Myocyte (in vitro differentiated cells): ENCODE results near the gene CDADC1. TPM values are rescaled to one million over a fixed set of nuclear protein-coding genes. Genes with fewer than 3 reads are reported as not detected.
"Not testable (repeated sequence)": the region's sequence is repeated elsewhere in the genome, so short reads cannot be mapped to it uniquely, and the experiment has no call there.

Source experiments
- DNase-seq: peaks from one replicate; pipeline ENCODE4 v3.0.0-alpha.2; 2012; ENCODE audit warnings: low read depth
- total RNA-seq: library from RNA; depleted of rRNA; stranded (reverse); fragments of >200 nt; gene quantifications from 2 replicates; pipeline ENCODE4 v1.2.3, GENCODE V29; 2014

Gene CDADC1
- total RNA-seq, 1 donor from 2014 or later: 6.9 TPM

- DNase-seq: no peak
Observed at GRCh38 chr13:49311816-49312215, 64.1 kb downstream of the CDADC1 start.

- DNase-seq: no peak
Observed at GRCh38 chr13:49314344-49314882, 66.7 kb downstream of the CDADC1 start.

- no peak for DNase-seq
Observed at GRCh38 chr13:49315036-49315565, 67.4 kb downstream of the CDADC1 start.

DNA sequence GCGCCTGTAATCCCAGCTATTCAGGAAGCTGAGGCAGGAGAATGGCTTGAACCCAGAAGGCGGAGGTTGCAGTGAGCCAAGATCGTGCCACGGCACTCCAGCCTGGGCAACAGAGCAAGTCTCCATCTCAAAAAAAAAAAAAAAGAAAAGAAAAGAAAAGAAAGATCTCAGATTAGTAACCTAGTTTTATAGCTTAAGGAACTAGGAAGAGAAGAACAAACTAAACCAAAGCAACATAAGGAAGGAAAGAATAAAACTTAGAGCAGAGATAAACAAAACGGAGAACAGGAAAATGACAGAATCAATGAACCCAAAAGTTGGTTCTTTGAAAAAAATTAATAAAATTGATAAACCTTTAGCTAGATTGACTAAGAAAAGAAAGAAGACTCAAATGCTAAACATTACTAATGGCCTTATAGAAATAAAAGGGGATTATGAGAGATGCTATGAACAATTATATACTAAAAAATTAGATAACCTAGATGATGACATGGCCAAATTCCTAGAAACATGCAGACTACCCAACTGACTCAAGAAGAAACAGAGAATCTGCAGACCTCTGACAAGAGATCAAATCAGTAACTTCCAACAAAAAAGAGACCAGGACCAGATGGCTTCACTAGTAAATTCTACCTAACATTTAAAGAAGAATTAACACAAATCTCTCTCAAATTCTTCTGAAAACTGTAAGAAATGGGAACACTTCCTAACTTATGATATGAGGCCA lies 68.2 kb downstream of the CDADC1 start:
- no peak for DNase-seq

DNA sequence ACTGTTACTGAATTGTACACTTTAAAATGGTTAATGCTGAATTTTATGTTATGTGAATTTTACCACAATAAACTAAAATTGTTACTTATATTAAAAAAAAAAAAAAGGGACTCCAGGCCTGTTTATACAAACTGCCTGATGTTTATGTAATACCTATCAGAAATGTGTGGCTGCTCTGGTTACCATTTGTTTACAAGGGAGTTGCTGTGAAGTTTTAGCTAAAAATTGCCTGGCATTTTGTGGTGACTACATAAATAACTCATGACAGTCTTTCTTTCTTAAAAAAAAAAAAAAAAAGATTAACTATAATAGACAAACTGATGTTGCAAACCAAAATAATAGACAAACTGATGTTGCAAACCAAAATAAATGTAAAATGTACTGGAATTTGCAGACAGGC lies 71.8 kb downstream of the CDADC1 start:
- DNase-seq: peak; percentile 62

- DNase-seq: peak; percentile 18
Observed at GRCh38 chr13:49319951-49320350, 72.2 kb downstream of the CDADC1 start.

GRCh38 chr13:49320975-49321374 lies 73.2 kb downstream of the CDADC1 start:
- DNase-seq: no peak

GRCh38 chr13:49322702-49323101 lies 75.0 kb downstream of the CDADC1 start:
- DNase-seq: no peak

DNA sequence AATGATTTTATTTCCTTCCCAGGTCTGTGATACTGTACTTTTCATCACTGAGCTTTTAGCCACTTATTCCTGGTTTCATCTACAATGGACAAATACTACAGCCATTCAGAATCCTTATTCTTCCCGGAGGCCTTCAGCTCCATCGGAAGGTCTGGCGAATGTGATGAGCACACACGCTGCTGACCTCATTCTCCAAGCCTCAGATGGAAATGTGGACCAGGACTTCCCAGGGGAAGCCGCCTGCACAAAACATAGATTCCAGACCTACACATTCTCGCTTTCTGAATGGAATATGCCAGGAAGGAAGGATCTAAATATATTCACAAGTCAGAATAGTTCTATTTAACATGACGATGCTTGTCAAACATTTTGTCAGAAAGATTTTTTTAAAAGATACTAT lies 75.6 kb downstream of the CDADC1 start:
- no peak for DNase-seq

DNA sequence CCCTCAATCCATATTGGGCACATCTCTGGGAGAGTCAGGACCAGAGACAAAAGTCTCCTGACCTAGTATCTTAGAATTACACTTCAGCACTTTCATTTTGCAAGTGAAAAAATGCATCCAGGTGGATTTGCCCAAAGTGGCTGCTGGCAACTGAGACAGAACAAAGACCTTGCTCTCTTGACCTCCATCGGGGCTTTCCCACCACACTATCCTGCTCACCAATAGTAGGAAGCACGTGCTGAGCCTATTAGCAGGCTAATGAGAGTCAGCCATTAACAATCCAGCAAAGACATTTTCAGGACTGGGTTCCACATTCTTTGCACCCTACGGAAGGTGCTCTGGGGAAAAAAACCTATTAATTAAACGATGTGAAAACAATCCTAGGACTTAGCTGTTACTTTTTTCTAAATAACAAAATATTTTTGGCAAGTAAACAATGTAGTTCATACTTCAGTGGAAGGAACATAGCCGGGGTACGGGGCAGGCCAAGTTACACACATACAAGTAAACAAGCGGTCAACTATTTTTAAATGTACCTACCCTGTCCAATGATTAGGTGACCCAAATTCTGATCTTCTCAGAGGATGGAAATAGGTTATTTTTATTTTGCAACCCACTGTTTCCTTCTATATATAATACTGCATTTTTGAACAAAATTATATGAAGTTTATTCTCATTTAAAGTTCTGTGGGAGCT lies 78.6 kb downstream of the CDADC1 start:
- no peak for DNase-seq

- not testable (repeated sequence) for DNase-seq
Observed at GRCh38 chr13:49327145-49327544, 79.4 kb downstream of the CDADC1 start.

DNA sequence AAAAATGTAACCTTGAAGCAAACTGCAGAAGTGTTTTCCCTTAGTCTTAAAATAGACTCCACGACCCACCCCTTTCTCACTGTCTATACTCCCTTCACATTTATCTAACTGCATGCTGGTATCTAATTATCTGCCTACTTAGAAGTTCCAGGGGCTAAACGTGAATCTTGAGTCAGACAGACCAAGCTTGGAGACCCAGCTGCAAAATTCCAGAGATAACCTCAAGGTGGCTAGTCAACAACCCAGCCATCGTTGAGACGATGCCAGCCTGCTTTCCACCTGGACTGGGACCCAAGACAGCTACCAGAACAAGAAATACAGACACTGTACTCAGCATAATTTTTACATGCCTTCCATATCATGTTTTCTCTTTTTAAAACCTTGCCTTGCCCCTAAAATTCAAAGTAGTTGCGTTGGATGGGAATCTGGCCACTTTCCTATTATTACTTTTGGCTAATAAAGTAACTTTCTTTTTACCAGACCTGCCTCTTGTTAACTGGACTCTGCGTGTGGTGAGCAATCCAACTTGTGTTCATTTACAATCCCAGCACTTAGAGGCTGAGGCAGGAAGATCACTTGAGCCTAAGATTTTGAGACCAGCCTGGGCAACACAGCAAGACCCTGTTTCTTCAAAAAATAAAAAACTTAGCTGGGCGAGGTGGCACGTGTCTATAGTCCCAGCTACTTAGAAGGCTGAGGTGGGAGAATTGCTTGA lies 82.3 kb downstream of the CDADC1 start:
- no peak for DNase-seq

DNA sequence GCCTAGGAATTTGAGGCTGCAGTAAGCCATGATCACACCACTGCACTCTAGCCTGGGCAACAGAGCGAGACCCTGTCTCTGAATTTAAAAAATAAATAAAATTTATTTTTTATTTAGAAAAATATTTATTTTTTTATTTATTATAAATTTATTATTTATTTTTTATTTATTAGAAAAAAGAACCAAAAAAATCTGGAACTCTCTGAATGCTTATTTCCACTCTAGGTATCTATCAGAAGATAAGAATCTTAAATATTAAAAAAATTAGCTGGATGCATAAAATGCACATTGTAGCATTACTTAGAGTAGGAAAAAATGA lies 82.8 kb downstream of the CDADC1 start:
- DNase-seq: no peak

GRCh38 chr13:49336655-49337054 lies 88.9 kb downstream of the CDADC1 start:
- DNase-seq: no peak

GRCh38 chr13:49340161-49340560 lies 92.4 kb downstream of the CDADC1 start:
- no peak for DNase-seq

DNA sequence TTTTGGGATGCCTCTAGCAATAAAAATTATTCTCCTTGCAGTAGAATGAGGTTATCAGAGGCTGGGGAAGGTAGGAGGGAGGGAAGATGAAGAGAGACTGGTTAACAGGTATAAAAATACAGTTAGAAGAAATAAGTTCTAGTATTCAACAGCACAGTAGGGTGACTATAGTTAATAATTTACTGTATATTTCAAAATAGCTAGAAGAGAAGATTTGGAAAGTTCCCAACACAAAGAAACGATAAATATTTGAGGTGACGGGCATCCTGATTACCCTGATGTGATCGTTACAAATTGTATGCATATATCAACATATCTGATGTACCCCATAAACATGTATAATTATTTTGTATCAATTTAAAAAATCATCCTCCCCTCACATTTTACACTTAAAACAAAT lies 93.8 kb downstream of the CDADC1 start:
- no peak for DNase-seq

- DNase-seq: no peak
Observed at GRCh38 chr13:49341941-49342340, 94.2 kb downstream of the CDADC1 start.

- DNase-seq: no peak
Observed at GRCh38 chr13:49342454-49342853, 94.7 kb downstream of the CDADC1 start.
